ENCODE results near the gene CTDSPL. TPM values are rescaled to one million over a fixed set of nuclear protein-coding genes. Genes with fewer than 3 reads are reported as not detected.
A peak's percentile ranks its signal among the peaks of the same experiment; 100 is the strongest.

CTDSPL gene
- polyA plus RNA-seq, 2 donors: 7.6 to 13.6 TPM

DNA sequence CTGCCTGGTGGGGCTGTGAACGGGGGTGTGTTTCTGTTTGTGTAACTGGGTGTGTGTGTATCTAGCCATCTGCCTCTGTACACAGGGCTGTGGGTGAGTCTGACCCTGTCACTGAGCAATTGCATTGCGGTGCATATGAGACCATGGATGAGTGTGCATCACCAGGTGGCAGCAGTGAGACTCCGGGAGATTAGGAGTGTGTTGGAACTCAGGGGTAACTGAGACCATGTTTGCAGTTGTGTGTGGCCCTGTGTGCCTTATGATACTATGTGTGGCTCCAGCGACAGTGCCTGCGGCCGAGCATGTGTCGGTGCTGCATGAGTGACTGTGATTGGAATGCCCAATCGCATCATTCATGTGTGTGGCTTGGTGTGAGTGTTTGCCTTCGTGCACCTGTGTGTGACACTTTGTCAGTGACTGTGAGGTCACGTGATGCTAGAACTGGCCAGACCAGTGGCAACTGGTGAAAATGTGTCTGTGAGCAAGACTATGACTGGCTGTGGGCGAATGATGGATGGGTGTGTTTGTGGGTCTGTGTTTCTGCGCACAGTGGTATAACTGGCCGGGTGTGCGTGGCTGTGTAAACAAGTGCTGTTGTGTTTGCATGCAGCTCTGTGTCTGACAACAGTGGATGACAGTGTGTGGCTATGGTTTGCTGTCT is 142.9 kb downstream of the CTDSPL start:
- H3K27ac ChIP-seq (ENCODE audit: low read depth in 2 of 2, low read length in 1 of 2): peak overlapping the region; percentile 35 to 38
- no peaks in the 10 kb centered on the region for H3K9me3 ChIP-seq (ENCODE audit: control insufficient read depth in 2 of 2, insufficient read depth in 1 of 2, low read depth in 1 of 2, low read length in 1 of 2)
- WGBS, 2 donors: 49 to 61% methylated on average over 14 of the region's 14 CpGs
- H3K4me1 ChIP-seq (ENCODE audit: control insufficient read depth in 2 of 2, insufficient read depth in 2 of 2, low read length in 1 of 2): peaks cover 0 to 19% of the 10 kb centered on the region in 2 donors
- H3K27me3 ChIP-seq (ENCODE audit: control insufficient read depth in 1 of 2, insufficient read depth in 2 of 2, low read length in 2 of 2): no peaks in the 10 kb centered on the region
- no peak overlapping the region for H3K4me3 ChIP-seq (ENCODE audit: low read depth in 1 of 2, low read length in 2 of 2)
- H3K36me3 ChIP-seq (ENCODE audit: control insufficient read depth in 2 of 2, insufficient read depth in 2 of 2, low read length in 1 of 2): peaks cover 7 to 45% of the 10 kb centered on the region in 2 donors

DNA sequence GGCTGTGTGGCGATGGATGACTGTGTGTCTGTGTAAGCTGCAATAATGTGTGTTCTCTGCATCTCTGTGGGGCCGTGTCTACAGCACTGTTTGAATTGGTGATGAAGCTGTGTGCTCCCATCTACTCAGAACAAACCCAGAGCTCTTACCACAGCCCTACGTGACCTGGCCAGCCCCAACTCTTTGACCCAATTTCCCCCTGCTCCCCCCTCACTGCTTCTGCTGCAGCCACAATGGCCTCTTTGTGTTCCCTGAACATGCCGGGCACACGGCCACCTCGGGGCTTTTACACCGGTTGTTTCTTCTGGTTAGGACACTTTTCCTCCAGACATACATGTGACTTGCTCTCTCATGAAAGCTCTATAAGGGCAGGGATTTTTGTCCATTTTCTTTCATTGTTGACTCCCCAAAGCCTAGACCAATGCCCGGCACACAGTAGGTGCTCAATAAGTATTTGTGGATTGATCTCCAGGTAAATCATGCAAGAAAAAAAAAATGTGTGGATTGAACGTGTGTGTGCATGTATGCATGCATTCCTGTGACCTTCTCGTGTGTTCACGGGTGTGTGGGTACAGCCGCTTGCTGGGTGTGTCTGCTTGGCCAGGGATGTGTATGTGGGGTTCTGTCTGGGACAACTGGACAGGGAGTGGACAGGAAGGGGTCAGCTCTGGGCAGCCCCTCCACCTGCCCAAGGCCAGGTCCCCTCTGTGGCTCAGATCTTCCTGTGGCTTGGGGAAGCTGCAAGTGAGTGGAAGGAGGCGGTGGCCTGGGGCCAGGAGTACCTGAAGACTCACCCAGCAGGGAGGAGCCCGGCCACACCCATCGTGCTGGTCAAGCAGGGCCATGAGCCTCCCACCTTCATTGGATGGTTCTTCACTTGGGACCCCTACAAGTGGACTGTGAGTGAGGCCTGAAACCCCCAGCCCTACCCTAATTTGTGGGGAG is 143.7 kb downstream of the CTDSPL start:
- Histone ChIP-seq H3K27me3 (ENCODE audit: control insufficient read depth in 1 of 2, insufficient read depth in 2 of 2, low read length in 2 of 2) (no peaks in the 10 kb centered on the region), H3K27ac (ENCODE audit: low read depth in 2 of 2, low read length in 1 of 2) (peak overlapping the region in 1 of 2 donors; percentile 6), H3K4me1 (ENCODE audit: control insufficient read depth in 2 of 2, insufficient read depth in 2 of 2, low read length in 1 of 2) (peaks cover 0 to 19% of the 10 kb centered on the region in 2 donors), H3K9me3 (ENCODE audit: control insufficient read depth in 2 of 2, insufficient read depth in 1 of 2, low read depth in 1 of 2, low read length in 1 of 2) (no peaks in the 10 kb centered on the region), H3K36me3 (ENCODE audit: control insufficient read depth in 2 of 2, insufficient read depth in 2 of 2, low read length in 1 of 2) (peaks cover 7 to 52% of the 10 kb centered on the region in 2 donors), H3K4me3 (ENCODE audit: low read depth in 1 of 2, low read length in 2 of 2) (no peak overlapping the region)
- WGBS, 2 donors: 54 to 57% methylated on average over 15 of the region's 15 CpGs

DNA sequence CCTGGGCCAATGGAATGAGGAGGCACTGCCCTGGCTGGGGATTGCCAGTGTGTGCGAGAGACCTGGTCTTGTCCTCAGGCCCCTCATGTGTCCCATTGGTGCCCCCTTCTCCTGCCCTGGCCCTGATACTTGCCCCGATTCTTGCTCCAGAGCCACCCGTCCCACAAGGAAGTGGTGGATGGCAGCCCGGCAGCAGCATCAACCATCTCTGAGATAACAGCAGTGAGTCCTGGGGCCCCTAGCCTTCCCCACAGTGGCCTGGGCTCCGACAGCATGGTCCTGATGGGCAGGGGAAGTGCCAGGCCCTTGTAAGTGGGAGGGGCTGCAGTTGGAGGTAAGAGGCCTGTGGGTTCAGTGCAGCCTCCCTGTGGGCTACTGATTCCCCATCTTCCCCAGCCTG is 144.4 kb downstream of the CTDSPL start:
- H3K4me1 ChIP-seq (ENCODE audit: control insufficient read depth in 2 of 2, insufficient read depth in 2 of 2, low read length in 1 of 2): peaks cover 0 to 19% of the 10 kb centered on the region in 2 donors
- 85 to 93% methylated on average over 5 of the region's 5 CpGs for WGBS, 2 donors

DNA sequence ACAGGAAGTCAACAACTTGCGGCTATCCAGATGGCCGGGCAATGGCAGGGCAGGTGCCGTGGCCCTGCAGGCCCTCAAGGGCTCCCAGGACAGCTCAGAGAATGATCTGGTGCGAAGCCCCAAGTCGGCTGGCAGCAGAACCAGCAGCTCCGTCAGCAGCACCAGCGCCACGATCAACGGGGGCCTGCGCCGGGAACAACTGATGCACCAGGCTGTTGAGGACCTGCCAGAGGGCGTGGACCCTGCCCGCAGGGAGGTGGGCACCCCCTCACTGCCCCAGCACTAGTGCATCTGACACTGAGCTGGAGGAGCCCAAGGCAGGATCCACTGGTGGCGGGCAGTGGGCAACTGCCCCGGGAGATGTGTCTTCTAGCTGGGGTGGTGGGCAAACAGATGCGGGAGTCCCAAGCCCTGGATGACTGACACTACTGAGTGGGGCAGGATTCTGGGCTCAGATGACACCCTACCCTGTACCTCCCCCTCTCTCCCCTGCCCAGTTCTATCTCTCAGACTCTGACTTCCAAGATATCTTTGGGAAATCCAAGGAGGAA is 144.8 kb downstream of the CTDSPL start:
- Histone ChIP-seq H3K36me3 (ENCODE audit: control insufficient read depth in 2 of 2, insufficient read depth in 2 of 2, low read length in 1 of 2) (peaks cover 7 to 56% of the 10 kb centered on the region in 2 donors), H3K4me3 (ENCODE audit: low read depth in 1 of 2, low read length in 2 of 2) (no peak overlapping the region), H3K4me1 (ENCODE audit: control insufficient read depth in 2 of 2, insufficient read depth in 2 of 2, low read length in 1 of 2) (peaks cover 0 to 19% of the 10 kb centered on the region in 2 donors), H3K27me3 (ENCODE audit: control insufficient read depth in 1 of 2, insufficient read depth in 2 of 2, low read length in 2 of 2) (no peaks in the 10 kb centered on the region), H3K27ac (ENCODE audit: low read depth in 2 of 2, low read length in 1 of 2) (no peak overlapping the region), H3K9me3 (ENCODE audit: control insufficient read depth in 2 of 2, insufficient read depth in 1 of 2, low read depth in 1 of 2, low read length in 1 of 2) (no peaks in the 10 kb centered on the region)
- 86 to 91% methylated on average over 16 of the region's 16 CpGs for whole genome bisulfite sequencing, 2 donors

More for the DNA sequence above, 144.4 kb downstream of the CTDSPL start:
- Histone ChIP-seq H3K27me3 (ENCODE audit: control insufficient read depth in 1 of 2, insufficient read depth in 2 of 2, low read length in 2 of 2) (no peaks in the 10 kb centered on the region), H3K36me3 (ENCODE audit: control insufficient read depth in 2 of 2, insufficient read depth in 2 of 2, low read length in 1 of 2) (peaks cover 7 to 56% of the 10 kb centered on the region in 2 donors), H3K9me3 (ENCODE audit: control insufficient read depth in 2 of 2, insufficient read depth in 1 of 2, low read depth in 1 of 2, low read length in 1 of 2) (no peaks in the 10 kb centered on the region), H3K27ac (ENCODE audit: low read depth in 2 of 2, low read length in 1 of 2) (no peak overlapping the region), H3K4me3 (ENCODE audit: low read depth in 1 of 2, low read length in 2 of 2) (no peak overlapping the region)

- Histone ChIP-seq H3K27me3 (ENCODE audit: control insufficient read depth in 1 of 2, insufficient read depth in 2 of 2, low read length in 2 of 2) (no peaks in the 10 kb centered on the region), H3K4me3 (ENCODE audit: low read depth in 1 of 2, low read length in 2 of 2) (no peak overlapping the region), H3K36me3 (ENCODE audit: control insufficient read depth in 2 of 2, insufficient read depth in 2 of 2, low read length in 1 of 2) (peaks cover 7 to 48% of the 10 kb centered on the region in 2 donors), H3K9me3 (ENCODE audit: control insufficient read depth in 2 of 2, insufficient read depth in 1 of 2, low read depth in 1 of 2, low read length in 1 of 2) (no peaks in the 10 kb centered on the region), H3K4me1 (ENCODE audit: control insufficient read depth in 2 of 2, insufficient read depth in 2 of 2, low read length in 1 of 2) (peaks cover 0 to 19% of the 10 kb centered on the region in 2 donors), H3K27ac (ENCODE audit: low read depth in 2 of 2, low read length in 1 of 2) (no peak overlapping the region)
- WGBS, 2 donors: 93 to 94% methylated on average over 7 of the region's 7 CpGs
These were observed 146.0 kb downstream of the CTDSPL start for GRCh38 chr3:38007754-38008090.

DNA sequence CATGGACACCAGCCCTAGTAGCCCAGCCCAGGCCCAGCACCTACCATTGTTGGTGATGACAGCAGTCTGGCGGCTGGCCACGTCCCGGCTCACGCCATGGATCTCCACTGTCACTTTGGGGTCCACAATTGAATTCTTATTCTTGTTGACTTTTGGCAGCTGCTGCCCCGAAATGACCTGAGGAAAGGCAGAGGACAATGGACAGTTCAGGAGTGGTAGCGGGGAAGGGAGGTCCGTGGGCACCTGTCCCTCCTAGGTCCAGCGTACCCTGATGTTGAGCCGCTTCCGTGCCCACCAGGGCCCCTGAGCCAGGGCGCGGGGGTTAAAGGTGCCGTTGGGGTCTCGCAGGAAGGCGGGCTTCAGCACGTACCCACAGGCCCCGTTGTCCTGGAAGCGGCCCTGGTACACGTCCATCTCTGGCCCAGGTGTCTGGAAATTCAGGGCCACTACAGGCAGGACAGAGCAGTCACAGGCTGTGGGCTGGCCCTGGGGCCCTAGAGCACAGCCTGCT is 146.6 kb downstream of the CTDSPL start:
- Histone ChIP-seq H3K36me3 (ENCODE audit: control insufficient read depth in 2 of 2, insufficient read depth in 2 of 2, low read length in 1 of 2) (peaks cover 7 to 48% of the 10 kb centered on the region in 2 donors), H3K4me1 (ENCODE audit: control insufficient read depth in 2 of 2, insufficient read depth in 2 of 2, low read length in 1 of 2) (peaks cover 0 to 19% of the 10 kb centered on the region in 2 donors), H3K9me3 (ENCODE audit: control insufficient read depth in 2 of 2, insufficient read depth in 1 of 2, low read depth in 1 of 2, low read length in 1 of 2) (no peaks in the 10 kb centered on the region), H3K27me3 (ENCODE audit: control insufficient read depth in 1 of 2, insufficient read depth in 2 of 2, low read length in 2 of 2) (no peaks in the 10 kb centered on the region), H3K27ac (ENCODE audit: low read depth in 2 of 2, low read length in 1 of 2) (no peak overlapping the region), H3K4me3 (ENCODE audit: low read depth in 1 of 2, low read length in 2 of 2) (no peak overlapping the region)
- WGBS, 2 donors: 93 to 97% methylated on average over 19 of the region's 19 CpGs

DNA sequence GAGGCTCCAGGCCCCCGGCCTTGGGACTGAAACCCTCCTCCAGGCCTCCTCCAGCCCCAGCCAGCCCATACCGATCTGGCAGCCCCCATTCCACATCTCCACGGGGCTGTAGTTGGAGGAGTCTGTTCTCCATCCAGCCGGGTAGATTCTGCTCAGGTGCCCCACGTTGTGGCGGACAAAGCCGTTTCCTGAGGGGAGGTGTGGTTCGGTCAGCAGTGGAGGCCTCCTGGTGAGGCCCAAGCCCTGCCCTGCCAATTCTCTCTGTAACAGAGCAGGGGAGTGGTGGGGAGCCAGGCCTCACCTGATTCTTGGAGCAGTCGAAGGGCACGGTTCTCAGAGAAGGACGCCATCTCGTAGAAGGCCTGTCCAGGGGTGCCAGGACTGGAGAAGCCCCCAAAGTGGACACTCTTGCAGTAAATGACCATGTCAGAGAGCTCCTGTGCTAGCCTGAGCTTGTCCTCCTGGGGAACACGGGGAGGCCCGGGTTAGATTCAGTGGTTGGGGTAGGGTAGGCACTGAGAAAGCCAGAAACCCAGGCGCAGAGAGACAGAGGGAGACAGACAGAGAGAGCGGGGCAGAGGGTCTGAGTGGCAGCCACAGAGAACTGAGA is 147.4 kb downstream of the CTDSPL start:
- Histone ChIP-seq H3K27me3 (ENCODE audit: control insufficient read depth in 1 of 2, insufficient read depth in 2 of 2, low read length in 2 of 2) (no peaks in the 10 kb centered on the region), H3K4me3 (ENCODE audit: low read depth in 1 of 2, low read length in 2 of 2) (no peak overlapping the region), H3K36me3 (ENCODE audit: control insufficient read depth in 2 of 2, insufficient read depth in 2 of 2, low read length in 1 of 2) (peaks cover 7 to 48% of the 10 kb centered on the region in 2 donors), H3K9me3 (ENCODE audit: control insufficient read depth in 2 of 2, insufficient read depth in 1 of 2, low read depth in 1 of 2, low read length in 1 of 2) (no peaks in the 10 kb centered on the region), H3K4me1 (ENCODE audit: control insufficient read depth in 2 of 2, insufficient read depth in 2 of 2, low read length in 1 of 2) (peaks cover 0 to 15% of the 10 kb centered on the region in 2 donors), H3K27ac (ENCODE audit: low read depth in 2 of 2, low read length in 1 of 2) (no peak overlapping the region)
- WGBS, 2 donors: 82 to 84% methylated on average over 16 of the region's 16 CpGs

GRCh38 chr3:38009807-38010591 is 148.3 kb downstream of the CTDSPL start:
- WGBS, 2 donors: 90 to 91% methylated on average over 27 of the region's 27 CpGs

More at GRCh38 chr3:38009807-38010591, 148.3 kb downstream of the CTDSPL start:
- Histone ChIP-seq H3K36me3 (ENCODE audit: control insufficient read depth in 2 of 2, insufficient read depth in 2 of 2, low read length in 1 of 2) (peaks cover 7 to 48% of the 10 kb centered on the region in 2 donors), H3K9me3 (ENCODE audit: control insufficient read depth in 2 of 2, insufficient read depth in 1 of 2, low read depth in 1 of 2, low read length in 1 of 2) (no peaks in the 10 kb centered on the region), H3K27me3 (ENCODE audit: control insufficient read depth in 1 of 2, insufficient read depth in 2 of 2, low read length in 2 of 2) (no peaks in the 10 kb centered on the region), H3K27ac (ENCODE audit: low read depth in 2 of 2, low read length in 1 of 2) (no peak overlapping the region), H3K4me3 (ENCODE audit: low read depth in 1 of 2, low read length in 2 of 2) (no peak overlapping the region), H3K4me1 (ENCODE audit: control insufficient read depth in 2 of 2, insufficient read depth in 2 of 2, low read length in 1 of 2) (peaks cover 0 to 8% of the 10 kb centered on the region in 2 donors)
